Gastrocnemius medialis (tissue), 4 donors: ENCODE results near the gene ARID1B. TPM values are rescaled to one million over a fixed set of nuclear protein-coding genes. Genes with fewer than 3 reads are reported as not detected.

Experiments used
- ATAC-seq, 2 donors: fragments of 150-250 bp; one replicate each; pipeline ENCODE4 v1.9.1; 2016
- DNase-seq, 2 donors: peaks; one replicate each; pipeline ENCODE4 v3.0.0-alpha.2; 2019
- H3K27ac ChIP-seq, 4 donors: fragments of 200-600 bp; sonication (generic); 1 replicate in 1 of 4; 2 replicates in 3 of 4; pipeline ENCODE4 v1.5.1; 2016 to 2018; ENCODE audit warnings: mild to moderate bottlenecking in 2 of 4, moderate library complexity in 1 of 4
- H3K27me3 ChIP-seq, 3 donors: fragments of 200-600 bp; sonication (generic) in 2 of 3; 1 replicate in 1 of 3; 2 replicates in 2 of 3; pipeline versions ENCODE4 v1.5.1 to v1.6.0; 2016 to 2019; ENCODE audit warnings: mild to moderate bottlenecking in 1 of 3, moderate library complexity in 1 of 3
- H3K36me3 ChIP-seq, 2 donors: fragments of 200-600 bp; sonication (generic) in 1 of 2; one replicate each; pipeline ENCODE4 v1.5.1; 2017 to 2018
- H3K4me1 ChIP-seq, 2 donors: fragments of 200-600 bp; sonication (generic) in 1 of 2; one replicate each; pipeline ENCODE4 v1.5.1; 2016 to 2017; ENCODE audit warnings: mild to moderate bottlenecking in 2 of 2
- H3K4me3 ChIP-seq, 4 donors: fragments of 200-600 bp; sonication (generic) in 3 of 4; 1 replicate in 1 of 4; 2 replicates in 3 of 4; pipeline ENCODE4 v1.5.1; 2016 to 2019; ENCODE audit warnings: mild to moderate bottlenecking in 2 of 4
- H3K9me3 ChIP-seq, 3 donors: fragments of 200-600 bp; sonication (generic) in 2 of 3; 1 replicate in 1 of 3; 2 replicates in 2 of 3; pipeline ENCODE4 v1.5.1; 2016 to 2019
- POLR2A ChIP-seq, 2 donors: fragments of 450-650 bp; IDR thresholded peaks; one replicate each; pipeline ENCODE4 v1.6.1; 2017; ENCODE audit warnings: antibody characterized with exemption in 2 of 2, mild to moderate bottlenecking in 2 of 2, moderate library complexity in 2 of 2
- in situ Hi-C, 4 donors: fragments of 200-750 bp; cut with MboI; loops; one replicate each; pipeline versions ENCODE4 v1.15.0 to v1.8.0; 2017; ENCODE audit warnings: low sequenced_read_pairs in 4 of 4
- intact Hi-C: fragments of 100-400 bp; cut with DNase I; formaldehyde crosslinking; loops from one replicate; pipeline ENCODE4 v1.15.1; 2023; ENCODE audit warnings: low total_unique reads
- total RNA-seq, 4 donors: library from RNA; depleted of rRNA; stranded (reverse); fragments of >200 nt; gene quantifications; one replicate each; pipeline versions ENCODE4 v1.1.0 to v1.2.3, GENCODE V29; 2016
- TF ChIP-seq, protein P1 (sequence below), 5 experiments: fragments of 450-650 bp in 3 of 5; fragments of 200-600 bp in 2 of 5; sonication (generic) in 2 of 5; IDR thresholded peaks in 4 of 5; conservative IDR thresholded peaks in 1 of 5; 1 replicate in 4 of 5; 2 replicates in 1 of 5; pipeline ENCODE4 v1.5.1; 2016 to 2019; ENCODE audit warnings: antibody characterized with exemption in 5 of 5, mild to moderate bottlenecking in 3 of 5, moderate library complexity in 3 of 5

ARID1B gene
- total RNA-seq, 4 donors from 2014 or later: 54.9 to 75.3 (median 62.0) TPM

DNA sequence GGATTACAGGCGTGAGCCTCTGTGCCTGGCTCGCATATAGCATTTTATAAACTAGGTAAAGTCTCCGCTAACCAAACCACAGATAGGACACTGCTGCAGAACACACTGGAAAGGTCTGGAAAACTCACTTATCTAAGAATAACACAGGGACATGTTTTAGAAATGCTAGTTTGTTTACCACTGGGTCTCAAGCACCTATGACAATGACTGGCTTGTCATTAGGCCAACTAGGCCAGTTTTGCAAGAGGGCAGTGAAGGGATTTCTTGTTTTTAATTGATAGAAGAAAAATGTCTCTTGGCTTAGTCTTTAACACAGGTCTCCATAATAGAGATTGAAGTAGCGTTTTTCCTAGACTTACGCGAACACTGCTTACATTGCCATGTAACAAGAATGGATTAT, 344.7 kb downstream of the ARID1B start:
- H3K27ac ChIP-seq: peak overlapping the region in 2 of 4 donors; percentile 17 to 47
- DNase-seq (no peak), ATAC-seq (peak in 1 of 2 donors; percentile 72)
- H3K4me1 ChIP-seq: peaks cover 3 to 5% of the 10 kb centered on the region in 2 donors
- TF ChIP-seq, protein P1, sequence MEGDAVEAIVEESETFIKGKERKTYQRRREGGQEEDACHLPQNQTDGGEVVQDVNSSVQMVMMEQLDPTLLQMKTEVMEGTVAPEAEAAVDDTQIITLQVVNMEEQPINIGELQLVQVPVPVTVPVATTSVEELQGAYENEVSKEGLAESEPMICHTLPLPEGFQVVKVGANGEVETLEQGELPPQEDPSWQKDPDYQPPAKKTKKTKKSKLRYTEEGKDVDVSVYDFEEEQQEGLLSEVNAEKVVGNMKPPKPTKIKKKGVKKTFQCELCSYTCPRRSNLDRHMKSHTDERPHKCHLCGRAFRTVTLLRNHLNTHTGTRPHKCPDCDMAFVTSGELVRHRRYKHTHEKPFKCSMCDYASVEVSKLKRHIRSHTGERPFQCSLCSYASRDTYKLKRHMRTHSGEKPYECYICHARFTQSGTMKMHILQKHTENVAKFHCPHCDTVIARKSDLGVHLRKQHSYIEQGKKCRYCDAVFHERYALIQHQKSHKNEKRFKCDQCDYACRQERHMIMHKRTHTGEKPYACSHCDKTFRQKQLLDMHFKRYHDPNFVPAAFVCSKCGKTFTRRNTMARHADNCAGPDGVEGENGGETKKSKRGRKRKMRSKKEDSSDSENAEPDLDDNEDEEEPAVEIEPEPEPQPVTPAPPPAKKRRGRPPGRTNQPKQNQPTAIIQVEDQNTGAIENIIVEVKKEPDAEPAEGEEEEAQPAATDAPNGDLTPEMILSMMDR (IDR thresholded peaks at IDR 0.05 in 4 of 5, conservative IDR thresholded peaks at IDR 0.05 in 1 of 5): no peak
- TF ChIP-seq POLR2A (IDR thresholded peaks at IDR 0.05): no peak
- H3K27me3 ChIP-seq: no peaks in the 10 kb centered on the region
- no peak overlapping the region for H3K4me3 ChIP-seq
- intact Hi-C loops (no loop called here), in situ Hi-C loops (no loop called here)
- H3K36me3 ChIP-seq: no peaks in the 10 kb centered on the region
- H3K9me3 ChIP-seq: no peaks in the 10 kb centered on the region

GRCh38 chr6:157123234-157123633, 346.1 kb downstream of the ARID1B start:
- intact Hi-C loops (no loop called here), in situ Hi-C loops (no loop called here)
- no peak for DNase-seq
- H3K4me3 ChIP-seq: no peak overlapping the region
- no peak overlapping the region for H3K27ac ChIP-seq
- no peaks in the 10 kb centered on the region for H3K27me3 ChIP-seq
- no peaks in the 10 kb centered on the region for H3K36me3 ChIP-seq
- H3K4me1 ChIP-seq: peaks cover 3 to 7% of the 10 kb centered on the region in 2 donors
- TF ChIP-seq, protein P1 (IDR thresholded peaks at IDR 0.05 in 4 of 5, conservative IDR thresholded peaks at IDR 0.05 in 1 of 5): no peak
- TF ChIP-seq POLR2A (IDR thresholded peaks at IDR 0.05): no peak
- H3K9me3 ChIP-seq: no peaks in the 10 kb centered on the region
- no peak for ATAC-seq

- intact Hi-C loops: no loop called here
- Histone ChIP-seq H3K9me3 (no peaks in the 10 kb centered on the region), H3K4me1 (peaks cover 3 to 17% of the 10 kb centered on the region in 2 donors), H3K4me3 (no peak overlapping the region), H3K36me3 (no peaks in the 10 kb centered on the region), H3K27ac (no peak overlapping the region), H3K27me3 (no peaks in the 10 kb centered on the region)
- DNase-seq (no peak), ATAC-seq (no peak)
- TF ChIP-seq POLR2A (IDR thresholded peaks at IDR 0.05): no peak
- TF ChIP-seq, protein P1 (IDR thresholded peaks at IDR 0.05 in 4 of 5, conservative IDR thresholded peaks at IDR 0.05 in 1 of 5): no peak
- in situ Hi-C loops: no loop called here
These were observed 347.5 kb downstream of the ARID1B start for GRCh38 chr6:157124485-157125254.

GRCh38 chr6:157125531-157125930, 348.4 kb downstream of the ARID1B start:
- no peak for TF ChIP-seq POLR2A (IDR thresholded peaks at IDR 0.05)
- TF ChIP-seq, protein P1 (IDR thresholded peaks at IDR 0.05 in 4 of 5, conservative IDR thresholded peaks at IDR 0.05 in 1 of 5): no peak
- Histone ChIP-seq H3K4me1 (peaks cover 3 to 19% of the 10 kb centered on the region in 2 donors), H3K27ac (no peak overlapping the region), H3K9me3 (no peaks in the 10 kb centered on the region), H3K4me3 (no peak overlapping the region), H3K27me3 (no peaks in the 10 kb centered on the region), H3K36me3 (no peaks in the 10 kb centered on the region)
- DNase-seq (no peak), ATAC-seq (no peak)
- intact Hi-C loops (no loop called here), in situ Hi-C loops (no loop called here)
